Inflammatory macrophage treated with lipopolysaccharide for 1 hour (primary cell): ENCODE measurements around the gene ARHGAP10.
"Not testable (repeated sequence)": the region's sequence is repeated elsewhere in the genome, so short reads cannot be mapped to it uniquely, and the experiment has no call there.

Experiments
- DNase-seq, 2 donors: peaks; one replicate each; pipeline ENCODE4 v3.0.0-alpha.2; 2020 to 2022

The ARHGAP10 gene

GRCh38 chr4:148074462-148074861, 342.6 kb downstream of the ARHGAP10 start:
- DNase-seq = no peak

- no peak for DNase-seq
Observed at GRCh38 chr4:148075438-148075837, 343.6 kb downstream of the ARHGAP10 start.

GRCh38 chr4:148076964-148077363, 345.1 kb downstream of the ARHGAP10 start:
- DNase-seq = no peak

GRCh38 chr4:148077581-148077980, 345.7 kb downstream of the ARHGAP10 start:
- DNase-seq = no peak

DNA sequence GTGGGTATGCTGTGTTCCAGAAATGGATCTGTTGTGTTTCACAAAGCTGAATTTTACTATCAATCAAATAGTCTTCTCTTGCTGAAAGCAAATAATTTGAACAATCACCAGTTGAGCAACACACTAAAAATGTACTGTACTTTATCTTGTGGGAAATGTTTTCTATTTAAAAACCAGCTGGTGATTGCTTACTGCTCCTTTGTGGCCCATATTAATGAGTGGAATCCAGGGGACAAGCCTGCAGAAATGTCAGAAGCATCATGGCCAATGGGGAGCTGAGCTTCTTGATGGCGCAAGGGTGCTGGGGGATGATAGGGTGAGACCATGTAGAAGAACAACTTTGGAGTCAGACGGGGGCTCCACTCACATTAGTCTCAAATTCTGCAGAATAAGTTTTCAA, 346.2 kb downstream of the ARHGAP10 start:
- no peak for DNase-seq

GRCh38 chr4:148079961-148080360, 348.1 kb downstream of the ARHGAP10 start:
- DNase-seq = no peak

DNA sequence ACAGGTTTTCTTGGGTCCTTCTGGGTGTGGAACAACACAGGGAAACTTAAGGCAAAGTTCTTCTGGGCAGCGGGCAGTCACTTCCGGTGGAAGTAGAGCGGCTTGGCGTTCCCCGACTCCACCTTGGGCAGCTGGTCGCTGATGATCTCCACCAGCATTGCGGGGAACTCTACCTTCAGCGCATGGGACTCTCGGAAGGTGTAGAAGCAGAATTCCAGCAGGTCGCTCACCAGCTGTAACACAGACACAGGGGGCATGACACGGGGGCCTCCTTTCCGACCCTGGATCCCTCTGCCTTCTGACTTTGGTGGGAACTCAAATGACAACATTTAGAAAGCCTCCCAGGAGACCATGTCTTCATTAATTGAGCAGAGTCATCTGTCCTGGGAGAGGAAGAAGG, 349.4 kb downstream of the ARHGAP10 start:
- no peak for DNase-seq

DNA sequence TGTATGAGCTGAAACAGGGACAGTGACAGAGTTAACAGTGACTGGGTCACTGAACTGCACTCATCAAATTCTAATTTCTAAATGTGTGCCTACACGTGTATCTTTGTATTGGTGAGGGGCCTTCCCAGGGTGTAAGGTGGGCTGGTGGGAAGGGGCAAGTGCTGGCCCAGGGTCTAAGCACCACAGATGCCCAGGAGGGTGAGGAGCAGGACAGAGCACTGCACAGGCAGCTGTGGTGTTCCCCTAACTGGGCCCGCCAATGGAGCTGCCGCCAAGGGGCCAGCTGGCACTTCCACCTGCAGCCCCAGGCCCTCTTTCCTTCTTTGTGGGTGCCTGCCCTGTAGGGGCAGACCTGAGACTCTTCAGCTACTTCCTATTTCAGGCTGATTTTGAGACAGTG, 349.9 kb downstream of the ARHGAP10 start:
- DNase-seq = no peak

GRCh38 chr4:148083073-148083472, 351.2 kb downstream of the ARHGAP10 start:
- not testable (repeated sequence) for DNase-seq

GRCh38 chr4:148089624-148090023, 357.7 kb downstream of the ARHGAP10 start:
- no peak for DNase-seq

DNA sequence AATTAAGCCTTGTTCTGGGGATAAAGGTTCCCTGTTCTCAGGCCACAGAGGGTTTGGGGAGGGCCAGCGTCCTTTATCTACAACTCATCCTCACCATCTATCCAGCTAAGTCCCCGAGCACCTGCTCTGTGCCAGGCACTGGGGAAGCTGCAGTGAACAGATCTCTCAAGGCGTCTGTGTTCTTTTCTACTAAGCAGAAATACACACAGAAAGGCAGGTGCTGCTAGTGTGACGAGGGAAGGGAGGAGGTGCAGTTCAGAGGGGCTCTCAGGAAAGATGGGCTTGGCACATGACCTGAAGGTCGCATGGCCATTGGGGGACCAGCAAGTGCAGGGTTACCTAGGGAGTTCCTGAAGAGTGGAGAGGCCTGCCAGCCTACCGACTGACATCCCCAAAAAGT, 358.1 kb downstream of the ARHGAP10 start:
- no peak for DNase-seq

DNA sequence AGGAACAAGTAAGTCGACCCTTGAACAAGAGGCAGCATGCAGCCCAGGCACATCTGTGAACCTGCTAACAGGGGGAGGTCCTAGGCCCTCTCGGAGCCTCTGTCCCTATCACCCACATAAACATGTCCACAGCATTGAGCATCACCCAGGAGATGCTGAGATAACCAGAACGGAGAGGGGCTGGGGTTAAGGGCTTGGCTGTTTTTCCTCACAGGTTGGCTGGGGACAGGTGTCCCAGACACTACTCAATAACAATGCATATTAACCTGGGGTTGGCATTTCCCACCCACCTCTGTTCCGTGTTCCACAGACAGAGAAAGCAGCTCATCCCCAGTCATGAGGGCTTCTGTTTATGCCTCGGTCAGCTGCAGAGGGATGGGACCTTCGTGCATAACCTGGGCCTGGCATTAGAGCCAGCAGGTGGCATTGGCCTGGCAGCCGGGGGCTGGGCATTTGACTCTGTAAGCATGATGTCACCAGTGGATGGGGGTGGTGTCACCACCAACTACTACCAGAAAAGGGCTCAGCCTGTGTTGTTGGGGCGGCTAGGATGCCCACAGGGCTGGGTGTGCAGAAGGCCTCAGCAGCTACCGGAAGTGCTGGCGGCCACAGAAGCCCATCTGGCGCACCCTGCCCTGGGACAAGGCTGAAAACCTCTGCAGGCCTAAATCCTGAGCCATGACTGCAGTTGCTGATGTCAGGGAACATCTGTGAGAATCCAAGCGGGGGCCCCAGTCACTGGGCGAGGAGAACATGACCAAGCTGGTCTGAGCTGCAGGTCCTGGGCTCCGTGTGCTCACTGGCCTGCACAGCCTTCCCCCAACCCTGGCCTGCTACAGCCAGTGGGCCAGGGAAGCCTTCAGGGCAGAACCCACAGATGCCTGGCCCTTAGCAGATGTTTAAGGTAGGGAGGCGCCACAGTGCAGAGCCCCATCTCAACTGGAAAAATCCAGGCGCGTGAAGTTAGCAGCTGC, 358.9 kb downstream of the ARHGAP10 start:
- DNase-seq = no peak

- no peak for DNase-seq
Observed at GRCh38 chr4:148091896-148092295, 360.0 kb downstream of the ARHGAP10 start.

DNA sequence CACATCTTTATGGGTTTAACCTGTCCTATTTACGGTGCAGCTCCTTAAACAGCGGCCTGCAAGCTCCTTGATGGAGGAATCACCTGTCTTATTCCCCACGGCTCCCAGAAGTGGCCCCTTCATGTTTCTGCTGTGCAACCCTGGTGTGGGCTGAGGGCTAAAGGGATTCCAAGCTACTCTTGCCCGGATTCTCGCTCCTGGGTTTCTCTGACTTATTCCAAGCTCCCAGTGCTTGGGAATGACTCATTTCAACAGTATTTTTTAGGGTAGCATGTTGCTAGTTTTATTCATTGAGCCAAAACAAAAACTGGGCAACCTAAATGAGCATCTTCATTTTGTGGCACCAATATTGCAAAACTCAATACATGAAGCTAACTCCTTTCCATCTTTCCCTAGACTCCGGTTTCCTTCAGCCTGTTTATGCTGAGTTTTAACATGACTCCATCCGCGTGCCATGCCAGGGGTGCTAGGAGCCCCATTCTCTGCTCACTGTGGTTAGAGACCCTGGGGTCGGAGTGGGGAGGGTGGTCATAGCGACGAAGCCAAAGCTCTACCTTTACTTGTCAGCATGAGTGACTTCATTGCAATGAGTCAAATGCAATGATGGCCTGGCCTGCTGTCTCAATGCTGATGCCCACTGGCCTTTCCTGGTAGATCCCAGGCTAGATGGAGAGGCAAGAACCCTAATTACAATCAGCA, 360.6 kb downstream of the ARHGAP10 start:
- DNase-seq = no peak

GRCh38 chr4:148093065-148093464, 361.2 kb downstream of the ARHGAP10 start:
- DNase-seq = no peak

- DNase-seq = no peak
Observed at GRCh38 chr4:148094149-148094548, 362.3 kb downstream of the ARHGAP10 start.

- no peak for DNase-seq
Observed at GRCh38 chr4:148095346-148095923, 363.5 kb downstream of the ARHGAP10 start.

DNA sequence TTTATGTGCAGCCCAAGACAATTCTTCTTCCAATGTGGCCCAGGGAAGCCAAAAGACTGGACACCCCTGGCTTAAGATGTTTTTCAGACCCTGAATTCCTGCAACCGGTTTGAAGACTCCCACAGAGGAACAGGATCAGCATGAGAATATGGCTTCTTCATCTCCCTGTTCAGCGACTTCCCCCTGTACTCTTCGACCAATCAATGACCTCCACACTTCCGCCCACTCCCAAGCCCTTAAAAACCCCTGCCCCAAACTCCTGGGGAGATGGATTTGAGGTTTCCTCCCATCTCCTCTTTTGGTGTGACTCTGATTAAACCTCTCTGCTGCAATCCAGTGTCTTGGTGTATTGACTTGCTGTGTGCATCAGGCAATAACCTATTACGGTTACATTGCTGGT, 365.9 kb downstream of the ARHGAP10 start:
- DNase-seq = no peak

GRCh38 chr4:148101235-148101634, 369.3 kb downstream of the ARHGAP10 start:
- no peak for DNase-seq

- no peak for DNase-seq
Observed at GRCh38 chr4:148101790-148102189, 369.9 kb downstream of the ARHGAP10 start.

DNA sequence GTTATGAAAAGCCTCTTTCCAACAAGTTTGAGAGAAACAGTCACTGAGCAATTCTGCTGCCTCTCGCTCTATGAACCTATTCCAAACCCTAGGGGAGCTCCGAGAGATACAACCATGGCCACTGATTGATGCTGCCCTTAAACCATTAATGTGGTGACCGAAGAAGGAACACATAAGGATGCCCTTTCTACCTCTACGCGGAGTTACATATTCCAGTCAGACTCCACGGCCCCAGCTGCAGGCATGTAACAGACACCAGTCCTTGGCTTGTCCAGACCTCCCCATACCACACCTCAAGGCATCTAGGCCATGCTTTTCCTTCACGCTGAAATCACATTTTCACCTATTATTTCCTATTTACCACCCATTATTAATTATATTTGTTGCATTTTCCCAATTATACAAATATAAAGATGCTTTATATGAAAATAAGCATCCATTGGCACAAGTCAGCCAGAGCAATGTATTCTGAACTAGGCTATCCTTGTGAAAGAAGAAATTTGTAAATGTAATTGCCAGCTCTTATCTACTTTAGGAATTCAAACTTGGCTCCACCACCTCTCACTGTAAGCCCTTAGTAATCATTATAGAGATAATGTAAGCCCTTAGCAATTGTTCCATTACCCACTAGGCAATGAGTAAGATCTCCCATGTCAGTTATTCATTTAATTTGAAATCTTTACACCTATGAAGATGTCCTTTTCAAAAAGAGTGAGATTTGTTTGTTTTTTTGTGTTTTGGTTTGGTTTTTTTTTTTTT, 371.9 kb downstream of the ARHGAP10 start:
- DNase-seq = no peak

DNA sequence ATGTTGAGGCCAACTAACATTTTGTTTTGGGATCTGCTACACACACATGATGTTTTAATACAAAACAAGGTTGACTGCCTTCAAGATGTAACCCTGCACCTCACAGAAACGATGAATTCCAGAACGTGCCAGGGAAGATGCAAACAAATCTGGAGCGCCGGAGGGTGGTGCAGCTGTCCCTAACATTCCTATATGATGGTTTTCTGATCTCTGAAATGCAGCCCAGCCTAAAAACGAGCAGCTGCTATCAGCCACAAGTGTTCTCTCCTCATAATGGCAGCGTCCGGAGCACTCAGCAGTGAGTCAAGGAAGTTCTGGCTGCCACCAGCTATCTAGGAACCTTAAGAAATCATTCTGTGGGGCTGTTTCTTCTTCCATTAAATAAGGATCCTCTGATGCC, 376.9 kb downstream of the ARHGAP10 start:
- DNase-seq = no peak

DNA sequence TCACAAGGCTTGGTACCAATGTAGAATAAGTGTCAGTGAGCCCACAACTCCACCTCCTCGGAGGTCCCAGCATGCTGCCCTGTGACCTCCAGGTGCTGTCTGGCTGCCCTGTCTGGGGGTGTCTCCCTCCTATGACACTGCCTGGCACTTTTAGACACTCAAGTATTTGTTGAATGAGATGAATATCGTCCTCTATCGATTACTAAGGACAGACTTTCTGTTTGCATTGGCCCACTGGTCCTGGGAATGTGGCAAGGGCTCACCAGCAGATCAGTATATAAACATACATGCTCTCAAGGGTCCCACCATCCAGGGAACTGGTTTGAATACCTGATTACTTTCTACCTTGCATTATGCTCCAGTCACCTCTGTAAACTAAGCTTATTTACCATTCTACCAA, 377.3 kb downstream of the ARHGAP10 start:
- DNase-seq = no peak
